ENCODE results near the gene PDHA1. TPM values are rescaled to one million over a fixed set of nuclear protein-coding genes. Genes with fewer than 3 reads are reported as not detected.

PDHA1 gene
- total RNA-seq, 2 donors from 2014 or later: 374 to 378 TPM

GRCh38 chrX:19368576-19368975 lies 24.8 kb downstream of the PDHA1 start:
- no peaks in the 10 kb centered on the region for H3K36me3 ChIP-seq
- no peak for DNase-seq
- no peak overlapping the region for H3K27ac ChIP-seq
- TF ChIP-seq CTCF (IDR thresholded peaks at IDR 0.05): no peak
- H3K4me3 ChIP-seq: no peak overlapping the region
- no peaks in the 10 kb centered on the region for H3K9me3 ChIP-seq
- H3K27me3 ChIP-seq: no peaks in the 10 kb centered on the region
- intact Hi-C loops (cut with DNase I): no loop called here
- H3K4me1 ChIP-seq: no peaks in the 10 kb centered on the region
- no peak overlapping the region for H3K9ac ChIP-seq (ENCODE audit: low read depth in 2 of 2, low read length in 2 of 2)

GRCh38 chrX:19370061-19370460 lies 26.3 kb downstream of the PDHA1 start:
- intact Hi-C loops (cut with DNase I): loop anchor here (5.0 kb wide), 2 partner anchors 162 to 367 kb away; no protein-coding TSS in a partner anchor
- Histone ChIP-seq H3K4me1 (no peaks in the 10 kb centered on the region), H3K27ac (no peak overlapping the region), H3K36me3 (no peaks in the 10 kb centered on the region), H3K9me3 (no peaks in the 10 kb centered on the region), H3K4me3 (no peak overlapping the region), H3K27me3 (no peaks in the 10 kb centered on the region), H3K9ac (ENCODE audit: low read depth in 2 of 2, low read length in 2 of 2) (no peak overlapping the region)
- TF ChIP-seq CTCF (IDR thresholded peaks at IDR 0.05): no peak
- DNase-seq: no peak

GRCh38 chrX:19372170-19372546 lies 28.4 kb downstream of the PDHA1 start:
- Histone ChIP-seq H3K36me3 (no peaks in the 10 kb centered on the region), H3K27me3 (no peaks in the 10 kb centered on the region), H3K27ac (no peak overlapping the region), H3K4me1 (no peaks in the 10 kb centered on the region), H3K4me3 (peak overlapping the region; percentile 25), H3K9ac (ENCODE audit: low read depth in 2 of 2, low read length in 2 of 2) (no peak overlapping the region), H3K9me3 (no peaks in the 10 kb centered on the region)
- peak; percentile 67 for DNase-seq
- TF ChIP-seq CTCF (IDR thresholded peaks at IDR 0.05): peak; percentile 59
- intact Hi-C loops (cut with DNase I): loop anchor here (5.0 kb wide), 2 partner anchors 160 to 365 kb away; no protein-coding TSS in a partner anchor

- no peak for DNase-seq
- peak overlapping the region; percentile 25 for H3K4me3 ChIP-seq
- H3K9me3 ChIP-seq: no peaks in the 10 kb centered on the region
- TF ChIP-seq CTCF (IDR thresholded peaks at IDR 0.05): no peak
- intact Hi-C loops (cut with DNase I): loop anchor here (5.0 kb wide), 2 partner anchors 160 to 365 kb away; no protein-coding TSS in a partner anchor
- H3K9ac ChIP-seq (ENCODE audit: low read depth in 2 of 2, low read length in 2 of 2): no peak overlapping the region
- no peaks in the 10 kb centered on the region for H3K36me3 ChIP-seq
- no peaks in the 10 kb centered on the region for H3K27me3 ChIP-seq
- H3K27ac ChIP-seq: no peak overlapping the region
- no peaks in the 10 kb centered on the region for H3K4me1 ChIP-seq
These were observed 29.0 kb downstream of the PDHA1 start for GRCh38 chrX:19372547-19373331.

- no peaks in the 10 kb centered on the region for H3K9me3 ChIP-seq
- no peak overlapping the region for H3K4me3 ChIP-seq
- no peak overlapping the region for H3K9ac ChIP-seq (ENCODE audit: low read depth in 2 of 2, low read length in 2 of 2)
- H3K27me3 ChIP-seq: no peaks in the 10 kb centered on the region
- intact Hi-C loops (cut with DNase I): loop anchor here (5.0 kb wide), 2 partner anchors 159 to 364 kb away; no protein-coding TSS in a partner anchor
- no peaks in the 10 kb centered on the region for H3K4me1 ChIP-seq
- no peak for TF ChIP-seq CTCF (IDR thresholded peaks at IDR 0.05)
- no peaks in the 10 kb centered on the region for H3K36me3 ChIP-seq
- DNase-seq: no peak
- H3K27ac ChIP-seq: no peak overlapping the region
These were observed 29.7 kb downstream of the PDHA1 start for GRCh38 chrX:19373351-19373891.

Data from colonic mucosa (tissue), 4 donors.